Mucosa of gallbladder (tissue), 1 donor: Measurements from ENCODE around the gene DYNC2I2. TPM values are rescaled to one million over a fixed set of nuclear protein-coding genes. Genes with fewer than 3 reads are reported as not detected.
"Not testable (repeated sequence)": the region's sequence is repeated elsewhere in the genome, so short reads cannot be mapped to it uniquely, and the experiment has no call there.

Experiments used
- DNase-seq: peaks from one replicate; pipeline ENCODE4 v3.0.0-alpha.2; 2020; ENCODE audit warnings: low spot score
- total RNA-seq: library from RNA; stranded (reverse); gene quantifications from one replicate; pipeline ENCODE4 v1.2.1, GENCODE V29; 2021
- donor health status: DM: no; HTN: no; CAD: no.

The DYNC2I2 gene
- total RNA-seq, 1 donor from 2014 or later = 56.7 TPM

DNA sequence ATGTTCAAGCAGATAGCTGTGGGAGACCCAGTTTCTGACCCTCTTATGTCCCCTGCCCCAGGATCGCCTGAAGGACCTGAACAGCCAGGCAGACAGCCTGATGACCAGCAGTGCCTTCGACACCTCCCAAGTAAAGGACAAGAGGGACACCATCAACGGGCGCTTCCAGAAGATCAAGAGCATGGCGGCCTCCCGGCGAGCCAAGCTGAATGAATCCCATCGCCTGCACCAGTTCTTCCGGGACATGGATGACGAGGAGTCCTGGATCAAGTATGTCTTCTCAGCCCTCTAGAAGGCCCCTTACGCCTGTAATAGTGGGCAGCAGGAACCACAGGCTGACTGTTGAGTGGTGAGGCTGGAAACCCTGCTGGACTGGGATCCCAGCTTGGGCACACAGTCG, 41.1 kb downstream of the DYNC2I2 start:
- no peak for DNase-seq

- DNase-seq = no peak
Observed at GRCh38 chr9:128614728-128615127, 41.9 kb downstream of the DYNC2I2 start.

DNA sequence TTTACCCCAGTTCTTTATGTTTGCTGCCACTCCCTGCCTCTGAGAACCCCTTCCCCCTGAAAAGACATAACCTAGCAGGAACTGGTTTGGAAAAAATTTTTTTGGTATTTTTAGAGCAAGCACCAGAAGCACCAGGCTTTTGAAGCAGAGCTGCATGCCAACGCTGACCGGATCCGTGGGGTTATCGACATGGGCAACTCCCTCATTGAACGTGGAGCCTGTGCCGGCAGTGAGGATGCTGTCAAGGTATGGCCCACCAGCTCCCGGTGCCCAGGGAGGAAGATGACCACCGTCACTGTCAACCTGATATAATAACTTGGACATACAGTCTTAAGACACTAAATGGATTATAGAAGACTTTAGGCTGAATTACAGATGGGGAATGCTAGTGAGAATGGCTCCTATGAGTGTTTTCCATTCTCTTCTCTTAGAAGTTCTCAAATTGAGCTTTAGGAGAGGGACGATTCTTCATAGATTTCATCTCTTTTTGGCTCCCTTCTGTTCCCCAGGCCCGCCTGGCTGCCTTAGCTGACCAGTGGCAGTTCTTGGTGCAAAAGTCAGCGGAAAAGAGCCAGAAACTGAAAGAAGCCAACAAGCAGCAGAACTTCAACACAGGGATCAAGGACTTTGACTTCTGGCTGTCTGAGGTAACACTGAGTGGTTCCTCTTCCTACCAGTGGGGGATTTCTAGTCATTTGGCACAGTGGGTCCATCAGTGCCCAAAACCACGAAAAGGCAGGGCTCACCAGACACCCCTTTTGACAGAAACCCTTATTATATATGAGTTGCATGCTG, 44.9 kb downstream of the DYNC2I2 start:
- no peak for DNase-seq

- no peak for DNase-seq
Observed at GRCh38 chr9:128610897-128611296, 45.8 kb downstream of the DYNC2I2 start.

DNA sequence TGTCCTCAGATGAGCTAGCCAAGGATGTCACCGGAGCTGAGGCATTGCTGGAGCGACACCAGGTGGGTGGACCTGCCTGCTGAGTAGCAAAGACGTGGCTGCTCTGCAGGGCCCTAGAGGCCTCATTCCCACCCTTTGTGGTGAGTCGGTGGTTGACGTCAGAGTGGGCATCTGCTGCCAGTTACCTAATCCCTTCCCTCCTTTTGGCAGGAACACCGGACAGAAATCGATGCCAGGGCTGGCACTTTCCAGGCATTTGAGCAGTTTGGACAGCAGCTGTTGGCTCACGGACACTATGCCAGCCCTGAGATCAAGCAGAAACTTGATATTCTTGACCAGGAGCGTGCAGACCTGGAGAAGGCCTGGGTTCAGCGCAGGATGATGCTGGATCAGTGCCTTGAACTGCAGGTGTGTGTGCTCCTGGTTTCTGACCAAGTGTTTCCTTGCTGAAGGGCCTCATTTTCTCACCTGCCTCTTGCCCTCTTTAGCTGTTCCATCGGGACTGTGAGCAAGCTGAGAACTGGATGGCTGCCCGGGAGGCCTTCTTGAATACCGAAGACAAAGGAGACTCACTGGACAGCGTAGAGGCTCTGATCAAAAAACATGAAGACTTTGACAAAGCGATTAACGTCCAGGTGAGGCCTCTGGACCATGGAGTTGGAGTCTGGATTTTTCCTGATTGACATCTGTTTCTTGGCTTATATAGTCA, 48.9 kb downstream of the DYNC2I2 start:
- peak; percentile 58 for DNase-seq

DNA sequence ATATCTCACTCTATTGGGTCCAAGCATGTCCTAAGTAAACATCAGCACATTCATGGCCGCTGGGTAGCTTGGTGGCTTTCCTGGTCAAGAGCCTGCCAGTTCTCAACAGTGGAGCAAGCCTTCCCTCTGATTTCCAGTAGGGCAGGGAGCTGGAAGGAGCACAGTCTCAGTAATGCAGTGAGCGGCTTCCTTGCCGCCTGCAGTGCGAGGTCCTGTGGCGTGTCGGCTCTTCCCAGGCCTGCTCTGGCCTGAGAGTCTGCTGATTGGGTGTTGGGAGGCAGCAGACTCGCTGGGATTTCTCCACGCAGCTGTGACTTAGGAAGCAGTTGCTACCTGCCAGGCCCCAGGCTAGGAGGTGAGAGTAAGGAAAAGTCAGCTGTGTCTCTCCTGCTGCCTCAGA, 53.0 kb downstream of the DYNC2I2 start:
- no peak for DNase-seq

- no peak for DNase-seq
Observed at GRCh38 chr9:128600099-128600498, 56.5 kb downstream of the DYNC2I2 start.

DNA sequence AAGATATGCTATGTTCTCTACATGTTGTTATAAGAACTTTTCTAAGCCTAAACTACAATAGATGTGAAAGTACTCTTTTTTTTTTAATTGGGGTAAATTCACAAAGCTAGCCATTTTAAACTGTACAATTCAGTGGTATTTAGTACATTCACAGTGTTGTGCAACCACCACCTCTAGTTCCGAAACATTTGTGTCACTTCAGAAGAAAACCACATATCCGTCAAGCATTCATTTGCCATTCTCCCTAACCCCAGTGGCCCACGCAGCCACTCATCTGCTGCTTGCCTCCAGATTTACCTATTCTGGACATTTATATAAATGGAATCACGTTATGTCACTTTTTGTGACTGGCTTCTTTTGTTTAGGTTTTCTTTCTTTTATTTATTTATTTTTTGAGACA, 61.2 kb downstream of the DYNC2I2 start:
- no peak for DNase-seq

- no peak for DNase-seq
Observed at GRCh38 chr9:128593856-128594255, 62.8 kb downstream of the DYNC2I2 start.

GRCh38 chr9:128593039-128593438, 63.6 kb downstream of the DYNC2I2 start:
- DNase-seq = no peak

DNA sequence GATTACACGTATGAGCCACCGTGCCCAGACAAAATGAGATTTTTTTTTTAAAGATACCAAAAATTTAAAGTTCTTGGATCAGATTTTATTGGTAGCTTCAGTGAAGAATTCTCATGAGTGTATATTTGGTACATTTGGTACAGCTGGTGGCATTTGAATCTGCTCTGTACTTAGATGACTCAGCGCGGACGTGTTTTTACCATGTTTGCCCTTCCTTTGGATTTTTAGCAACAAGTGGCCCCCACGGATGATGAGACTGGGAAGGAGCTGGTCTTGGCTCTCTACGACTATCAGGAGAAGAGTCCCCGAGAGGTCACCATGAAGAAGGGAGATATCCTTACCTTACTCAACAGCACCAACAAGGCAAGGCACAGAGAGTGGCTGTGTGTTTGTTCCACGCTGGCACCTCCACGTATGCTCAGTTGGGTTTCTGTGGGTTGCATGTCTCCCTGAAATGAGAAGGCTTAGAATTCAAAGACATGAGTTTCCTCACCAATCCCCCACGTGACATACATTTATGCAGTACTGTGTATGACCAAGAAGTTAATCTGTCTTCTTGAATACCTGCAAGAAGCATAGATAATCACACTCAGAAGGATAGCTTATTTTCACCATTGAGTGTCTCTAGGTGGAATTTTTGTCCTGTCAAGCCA, 67.9 kb downstream of the DYNC2I2 start:
- no peak for DNase-seq

- no peak for DNase-seq
Observed at GRCh38 chr9:128587453-128587852, 69.2 kb downstream of the DYNC2I2 start.

DNA sequence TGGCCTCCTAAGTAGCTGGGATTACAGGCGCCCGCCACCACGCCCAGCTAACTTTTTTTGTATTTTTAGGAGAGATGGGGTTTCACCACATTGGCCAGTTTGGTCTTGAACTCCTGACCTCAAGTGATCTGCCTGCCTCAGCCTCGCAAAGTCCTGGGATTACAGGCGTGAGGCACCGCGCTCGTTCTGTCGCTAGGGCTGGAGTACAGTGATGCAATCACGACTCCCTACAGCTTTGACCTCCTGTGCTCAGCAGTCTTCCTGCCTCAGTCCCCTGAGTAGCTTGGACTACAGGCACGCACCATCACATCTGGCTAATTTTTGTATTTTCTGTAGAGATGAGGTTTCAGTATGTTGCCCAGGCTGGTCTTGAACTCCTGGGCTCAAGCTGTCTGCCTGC, 69.7 kb downstream of the DYNC2I2 start:
- DNase-seq = not testable (repeated sequence)

DNA sequence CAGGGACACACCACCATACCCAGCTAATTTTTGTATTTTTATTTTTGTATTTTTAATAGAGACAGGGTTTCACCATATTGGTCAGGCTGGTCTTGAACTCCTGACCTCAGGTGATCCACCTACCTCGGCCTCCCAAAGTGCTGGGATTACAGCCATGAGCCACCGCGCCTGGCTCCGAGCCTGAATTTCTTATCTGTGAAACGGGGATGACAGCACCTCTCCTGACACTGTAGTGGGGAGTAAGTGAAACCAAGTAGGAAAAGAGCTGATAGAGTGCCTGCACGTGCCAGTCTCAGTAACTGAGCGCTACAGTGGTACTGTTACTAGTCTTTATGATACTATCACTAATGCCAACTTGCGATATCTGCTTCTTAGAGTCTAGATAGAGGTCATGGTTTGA, 71.5 kb downstream of the DYNC2I2 start:
- not testable (repeated sequence) for DNase-seq

Other genes with a start within 250 kb of the DYNC2I2 start
- gene CERCAM, start 236.0 kb downstream of the DYNC2I2 start, total RNA-seq = 23.7 TPM
- 26.4 TPM for gene ODF2, start 200.8 kb downstream of the DYNC2I2 start, total RNA-seq
- 22.8 TPM for gene GLE1, start 152.1 kb downstream of the DYNC2I2 start, total RNA-seq
- gene SPTAN1, start 104.3 kb downstream of the DYNC2I2 start, total RNA-seq = 323 TPM
- gene SET, start 32.4 kb upstream of the DYNC2I2 start, total RNA-seq = 198 TPM
- gene PKN3, start 45.7 kb upstream of the DYNC2I2 start, total RNA-seq = 9.4 TPM
- 66.2 TPM for gene ZDHHC12, start 67.3 kb upstream of the DYNC2I2 start, total RNA-seq
- 52.2 TPM for gene ZER1, start 115.1 kb upstream of the DYNC2I2 start, total RNA-seq
- gene TBC1D13, start 130.4 kb upstream of the DYNC2I2 start, total RNA-seq = 31.0 TPM
- gene ENDOG, start 161.7 kb upstream of the DYNC2I2 start, total RNA-seq = 29.8 TPM
- 55.0 TPM for gene SPOUT1, start 172.9 kb upstream of the DYNC2I2 start, total RNA-seq
- gene KYAT1, start 225.1 kb upstream of the DYNC2I2 start, total RNA-seq = 9.7 TPM
- gene LRRC8A, start 225.3 kb upstream of the DYNC2I2 start, total RNA-seq = 61.8 TPM